Liver (tissue), 9 donors: ENCODE results near the gene RPL7A. TPM values are rescaled to one million over a fixed set of nuclear protein-coding genes. Genes with fewer than 3 reads are reported as not detected.

Experiments
- DNase-seq: peaks from one replicate; pipeline ENCODE4 v3.0.0-alpha.2; 2017; ENCODE audit warnings: low spot score
- H3K27ac ChIP-seq, 2 donors: one replicate each; pipeline ENCODE4 v1.7.0; 2013; ENCODE audit warnings: inconsistent platforms in 2 of 2, low read length in 2 of 2, control low read depth in 1 of 2, low read depth in 1 of 2, mild to moderate bottlenecking in 1 of 2
- H3K27me3 ChIP-seq, 4 donors: one replicate each; pipeline versions ENCODE4 v1.6.1 to v1.7.0; 2013; ENCODE audit warnings: low read length in 3 of 4, inconsistent platforms in 1 of 4, mild to moderate bottlenecking in 1 of 4, moderate library complexity in 1 of 4; ENCODE audit not compliant: control insufficient read depth in 4 of 4, insufficient read depth in 4 of 4
- H3K36me3 ChIP-seq, 4 donors: one replicate each; pipeline versions ENCODE4 v1.6.1 to v1.7.0; 2013; ENCODE audit warnings: low read length in 3 of 4, mild to moderate bottlenecking in 3 of 4, low read depth in 1 of 4, moderate library complexity in 1 of 4; ENCODE audit not compliant: control insufficient read depth in 4 of 4, insufficient read depth in 3 of 4
- H3K4me1 ChIP-seq, 4 donors: one replicate each; pipeline versions ENCODE4 v1.6.1 to v1.7.0; 2013; ENCODE audit warnings: low read length in 3 of 4, mild to moderate bottlenecking in 3 of 4, moderate library complexity in 1 of 4; ENCODE audit not compliant: control insufficient read depth in 4 of 4, insufficient read depth in 4 of 4
- H3K4me3 ChIP-seq, 3 donors: one replicate each; pipeline versions ENCODE4 v1.6.1 to v1.7.0; 2013; ENCODE audit warnings: low read length in 3 of 3, control low read depth in 1 of 3, low read depth in 1 of 3, mild to moderate bottlenecking in 1 of 3
- H3K9ac ChIP-seq, 2 donors: one replicate each; pipeline ENCODE4 v1.7.0; 2013; ENCODE audit warnings: low read length in 2 of 2, mild to moderate bottlenecking in 2 of 2, moderate library complexity in 2 of 2, control low read depth in 1 of 2, low read depth in 1 of 2
- H3K9me3 ChIP-seq, 4 donors: one replicate each; pipeline versions ENCODE4 v1.6.1 to v1.7.0; 2013; ENCODE audit warnings: low read length in 3 of 4; ENCODE audit not compliant: control insufficient read depth in 4 of 4
- ATF3 ChIP-seq: IDR thresholded peaks from 2 replicates; pipeline ENCODE4 v1.6.1; 2016; ENCODE audit warnings: antibody characterized with exemption
- EGR1 ChIP-seq, 2 donors: IDR thresholded peaks; 2 replicates each; pipeline ENCODE4 v1.6.1; 2016 to 2018; ENCODE audit warnings: antibody characterized with exemption in 2 of 2, low read depth in 2 of 2
- FOXA1 ChIP-seq: IDR thresholded peaks from 2 replicates; pipeline ENCODE4 v1.6.1; 2016; ENCODE audit warnings: antibody characterized with exemption
- FOXA2 ChIP-seq: IDR thresholded peaks from 2 replicates; pipeline ENCODE4 v1.6.1; 2016; ENCODE audit warnings: antibody characterized with exemption
- GABPA ChIP-seq, 2 donors: IDR thresholded peaks in 1 of 2; conservative IDR thresholded peaks in 1 of 2; 2 replicates each; pipeline ENCODE4 v1.6.1; 2016; ENCODE audit warnings: antibody characterized with exemption in 2 of 2, mild to moderate bottlenecking in 1 of 2, moderate library complexity in 1 of 2
- HNF4A ChIP-seq, 2 donors: conservative IDR thresholded peaks; 2 replicates each; pipeline ENCODE4 v1.6.1; 2016; ENCODE audit warnings: antibody characterized with exemption in 2 of 2, mild to moderate bottlenecking in 2 of 2
- HNF4G ChIP-seq: IDR thresholded peaks from 2 replicates; pipeline ENCODE4 v1.6.1; 2016; ENCODE audit warnings: antibody characterized with exemption
- JUND ChIP-seq, 2 donors: IDR thresholded peaks; 2 replicates each; pipeline ENCODE4 v1.6.1; 2016; ENCODE audit warnings: antibody characterized with exemption in 2 of 2
- NR2F2 ChIP-seq: IDR thresholded peaks from 2 replicates; pipeline ENCODE4 v1.6.1; 2016; ENCODE audit warnings: antibody characterized with exemption
- RAD21 ChIP-seq, 2 donors: IDR thresholded peaks; 2 replicates each; pipeline ENCODE4 v1.6.1; 2016; ENCODE audit warnings: antibody characterized with exemption in 2 of 2, mild to moderate bottlenecking in 2 of 2
- REST ChIP-seq: IDR thresholded peaks from 2 replicates; pipeline ENCODE4 v1.6.1; 2016; ENCODE audit warnings: antibody characterized with exemption, mild to moderate bottlenecking
- SP1 ChIP-seq: IDR thresholded peaks from 2 replicates; pipeline ENCODE4 v1.6.1; 2018; ENCODE audit warnings: antibody characterized with exemption, mild to moderate bottlenecking
- TAF1 ChIP-seq: conservative IDR thresholded peaks from 2 replicates; pipeline ENCODE4 v1.6.1; 2016; ENCODE audit warnings: antibody characterized with exemption, mild to moderate bottlenecking
- YY1 ChIP-seq: IDR thresholded peaks from 2 replicates; pipeline ENCODE4 v1.6.1; 2016; ENCODE audit warnings: antibody characterized with exemption, mild to moderate bottlenecking
- ZBTB33 ChIP-seq: IDR thresholded peaks from 2 replicates; pipeline ENCODE4 v1.6.1; 2016; ENCODE audit warnings: antibody characterized with exemption
- WGBS: extraction: QIAGEN DNeasy Blood & Tissue Kit; methylation state at CpG from one replicate; pipeline ENCODE4 v1.1.7; 2013; 5-methylcytosine and 5-hydroxymethylcytosine counted together
- polyA plus RNA-seq, 2 donors: library from polyadenylated mRNA; stranded (reverse) in 1 of 2; unstranded in 1 of 2; fragments of 200-250 nt in 1 of 2; fragments of >200 nt in 1 of 2; fragmentation: Nextera tagmentation in 1 of 2; extraction: Ambion mirVana in 1 of 2; gene quantifications; one replicate each; pipeline versions ENCODE4 v1.2.1 to v1.2.3, GENCODE V29; 2013 to 2015
- total RNA-seq, 2 donors: library from RNA; depleted of rRNA; stranded (reverse); fragments of >200 nt; gene quantifications; one replicate each; pipeline ENCODE4 v1.2.3, GENCODE V29; 2014
- TF ChIP-seq, protein P1 (sequence below): IDR thresholded peaks from 2 replicates; pipeline ENCODE4 v1.6.1; 2016; ENCODE audit warnings: antibody characterized with exemption
- donor health status: healthy.
- donor health status: healthy.
- donor health status: healthy.
- donor health status: healthy.
- donor health status: healthy.

RPL7A gene
- total and polyA plus RNA-seq, 4 donors, result 215 to 930 (median 704) TPM

GRCh38 chr9:133382507-133383141 lies 34.6 kb downstream of the RPL7A start:
- Histone ChIP-seq H3K9ac (no peak overlapping the region), H3K9me3 (no peaks in the 10 kb centered on the region), H3K4me3 (no peak overlapping the region), H3K27me3 (no peaks in the 10 kb centered on the region), H3K4me1 (no peaks in the 10 kb centered on the region), H3K36me3 (no peaks in the 10 kb centered on the region), H3K27ac (no peak overlapping the region)
- 95% methylated on average over 4 of the region's 4 CpGs for WGBS
- TF ChIP-seq TAF1, result no peak
- no peak for TF ChIP-seq JUND (IDR thresholded peaks at IDR 0.05)
- TF ChIP-seq YY1, result no peak
- TF ChIP-seq RAD21 (IDR thresholded peaks at IDR 0.05), result no peak
- no peak for DNase-seq

- H3K36me3 ChIP-seq, result no peaks in the 10 kb centered on the region
- H3K9me3 ChIP-seq, result no peaks in the 10 kb centered on the region
- H3K9ac ChIP-seq, result no peak overlapping the region
- no peak overlapping the region for H3K27ac ChIP-seq
- WGBS, result 94% methylated on average over 3 of the region's 3 CpGs
- no peaks in the 10 kb centered on the region for H3K4me1 ChIP-seq
- H3K27me3 ChIP-seq, result no peaks in the 10 kb centered on the region
- H3K4me3 ChIP-seq, result no peak overlapping the region
- no peak for DNase-seq
- TF ChIP-seq TAF1, result no peak
- TF ChIP-seq GABPA (IDR thresholded peaks at IDR 0.05 in 1 of 2, conservative IDR thresholded peaks at IDR 0.05 in 1 of 2), result no peak
- no peak for TF ChIP-seq FOXA2
- TF ChIP-seq EGR1 (IDR thresholded peaks at IDR 0.05; ENCODE audit: low read depth in 2 of 2), result no peak
- TF ChIP-seq ZBTB33, result no peak
- TF ChIP-seq FOXA1, result no peak
- no peak for TF ChIP-seq NR2F2
- no peak for TF ChIP-seq HNF4G
- TF ChIP-seq SP1, result no peak
- TF ChIP-seq, protein P1, sequence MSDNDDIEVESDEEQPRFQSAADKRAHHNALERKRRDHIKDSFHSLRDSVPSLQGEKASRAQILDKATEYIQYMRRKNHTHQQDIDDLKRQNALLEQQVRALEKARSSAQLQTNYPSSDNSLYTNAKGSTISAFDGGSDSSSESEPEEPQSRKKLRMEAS, result no peak
- no peak for TF ChIP-seq REST
- TF ChIP-seq YY1, result no peak
- TF ChIP-seq HNF4A (conservative IDR thresholded peaks at IDR 0.05), result no peak
- TF ChIP-seq ATF3, result no peak
- no peak for TF ChIP-seq RAD21 (IDR thresholded peaks at IDR 0.05)
- TF ChIP-seq JUND (IDR thresholded peaks at IDR 0.05), result no peak
These were observed 35.4 kb downstream of the RPL7A start for GRCh38 chr9:133383438-133383837.
